Esophagus (tissue), 2 donors: ENCODE measurements around the gene ASB5. TPM values are rescaled to one million over a fixed set of nuclear protein-coding genes. Genes with fewer than 3 reads are reported as not detected.

Experiments
- H3K27ac ChIP-seq, 2 donors: one replicate each; pipeline ENCODE4 v1.5.1; 2013; ENCODE audit warnings: low read depth in 2 of 2, mild to moderate bottlenecking in 2 of 2, inconsistent platforms in 1 of 2, low read length in 1 of 2, moderate library complexity in 1 of 2
- H3K27me3 ChIP-seq, 2 donors: one replicate each; pipeline ENCODE4 v1.6.1; 2013; ENCODE audit warnings: low read length in 2 of 2, control low read depth in 1 of 2, mild to moderate bottlenecking in 1 of 2; ENCODE audit not compliant: insufficient read depth in 2 of 2, control insufficient read depth in 1 of 2
- H3K36me3 ChIP-seq, 2 donors: one replicate each; pipeline ENCODE4 v1.6.1; 2013; ENCODE audit warnings: low read length in 1 of 2; ENCODE audit not compliant: control insufficient read depth in 2 of 2, insufficient read depth in 2 of 2
- H3K4me1 ChIP-seq, 2 donors: one replicate each; pipeline ENCODE4 v1.6.1; 2013; ENCODE audit warnings: low read length in 1 of 2; ENCODE audit not compliant: control insufficient read depth in 2 of 2, insufficient read depth in 2 of 2
- H3K4me3 ChIP-seq, 2 donors: one replicate each; pipeline ENCODE4 v1.5.1; 2013; ENCODE audit warnings: low read length in 2 of 2, mild to moderate bottlenecking in 2 of 2, low read depth in 1 of 2, moderate library complexity in 1 of 2
- H3K9me3 ChIP-seq, 2 donors: one replicate each; pipeline ENCODE4 v1.6.1; 2013; ENCODE audit warnings: mild to moderate bottlenecking in 2 of 2, low read depth in 1 of 2, low read length in 1 of 2, moderate library complexity in 1 of 2; ENCODE audit not compliant: control insufficient read depth in 2 of 2, insufficient read depth in 1 of 2
- WGBS, 2 donors: extraction: QIAGEN DNeasy Blood & Tissue Kit; methylation state at CpG; one replicate each; pipeline ENCODE4 v1.1.7; 2013; 5-methylcytosine and 5-hydroxymethylcytosine counted together
- polyA plus RNA-seq, 2 donors: library from polyadenylated mRNA; stranded (reverse); fragments of 200-250 nt; gene quantifications; one replicate each; pipeline ENCODE4 v1.2.3, GENCODE V29; 2013
- donor health status: healthy with polysubstance abuse.
- donor health status: Bipolar disorder and iron deficiency.

Gene ASB5
- polyA plus RNA-seq, 2 donors = 0.94 to 2.1 TPM

DNA sequence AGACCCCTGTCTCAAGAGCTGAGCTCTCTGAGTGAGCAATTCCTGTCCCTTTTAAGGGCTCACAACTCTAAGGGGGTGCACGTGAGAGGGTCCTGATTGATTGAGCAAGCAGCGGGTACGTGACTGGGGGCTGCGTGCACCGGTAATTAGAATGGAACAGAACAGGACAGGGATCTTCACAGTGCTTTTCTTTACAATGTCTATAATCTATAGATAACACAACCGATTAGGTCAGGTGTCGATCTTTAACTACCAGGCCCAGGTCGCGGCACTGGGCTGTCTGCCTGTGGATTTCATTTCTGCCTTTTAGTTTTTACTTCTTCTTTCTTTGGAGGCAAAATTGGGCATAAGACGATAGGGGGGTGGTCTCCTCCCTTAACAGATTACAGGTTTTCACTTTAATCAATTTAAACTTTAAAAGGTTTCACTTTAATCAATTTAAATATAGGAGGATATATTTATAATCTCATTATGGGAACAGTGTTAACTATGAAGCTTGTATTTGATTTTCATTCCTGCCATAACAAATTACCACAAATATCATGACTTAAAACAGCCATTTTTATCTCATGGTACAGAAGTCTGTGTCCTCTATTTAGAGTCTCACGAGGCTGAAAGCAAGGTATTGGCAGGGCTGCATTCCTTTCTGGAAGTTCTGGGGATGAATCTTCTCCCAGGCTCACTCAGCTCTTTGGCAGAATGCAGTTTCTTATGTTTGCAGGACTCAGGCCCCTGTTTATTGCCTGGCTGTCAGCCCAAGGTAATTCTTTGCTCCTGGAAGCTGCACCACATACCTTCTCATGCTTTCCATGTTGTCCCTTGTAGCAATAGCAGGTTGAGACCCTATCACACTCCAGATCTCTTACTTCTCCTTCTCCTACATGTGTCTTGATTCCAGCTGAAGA is 78.9 kb downstream of the ASB5 start:
- no peaks in the 10 kb centered on the region for H3K27me3 ChIP-seq
- H3K4me1 ChIP-seq = no peaks in the 10 kb centered on the region
- 74 to 78% methylated on average over 11 of the region's 11 CpGs for WGBS, 2 donors
- no peak overlapping the region for H3K27ac ChIP-seq
- H3K9me3 ChIP-seq = no peaks in the 10 kb centered on the region
- no peak overlapping the region for H3K4me3 ChIP-seq
- no peaks in the 10 kb centered on the region for H3K36me3 ChIP-seq

DNA sequence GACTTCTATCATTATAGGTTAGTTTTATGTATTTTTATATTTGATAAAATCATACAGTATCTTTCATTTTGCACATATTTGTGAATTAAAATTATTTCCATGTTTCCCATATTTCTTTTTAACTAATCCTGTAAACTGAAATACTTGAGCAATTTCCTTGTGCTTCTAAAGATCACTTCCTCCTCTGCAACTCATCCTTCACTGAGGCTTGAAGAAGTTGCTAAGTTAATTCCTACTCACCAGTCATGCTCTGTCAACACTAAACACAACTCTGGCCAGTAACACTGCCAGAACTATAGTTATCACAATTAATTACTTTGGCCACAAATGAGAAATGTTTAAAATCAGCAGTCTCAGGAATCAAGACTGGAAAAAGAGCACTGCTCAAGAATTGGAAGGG is 80.4 kb downstream of the ASB5 start:
- H3K9me3 ChIP-seq = no peaks in the 10 kb centered on the region
- H3K36me3 ChIP-seq = no peaks in the 10 kb centered on the region
- H3K4me1 ChIP-seq = no peaks in the 10 kb centered on the region
- H3K27me3 ChIP-seq = no peaks in the 10 kb centered on the region
- no peak overlapping the region for H3K4me3 ChIP-seq
- H3K27ac ChIP-seq = no peak overlapping the region

DNA sequence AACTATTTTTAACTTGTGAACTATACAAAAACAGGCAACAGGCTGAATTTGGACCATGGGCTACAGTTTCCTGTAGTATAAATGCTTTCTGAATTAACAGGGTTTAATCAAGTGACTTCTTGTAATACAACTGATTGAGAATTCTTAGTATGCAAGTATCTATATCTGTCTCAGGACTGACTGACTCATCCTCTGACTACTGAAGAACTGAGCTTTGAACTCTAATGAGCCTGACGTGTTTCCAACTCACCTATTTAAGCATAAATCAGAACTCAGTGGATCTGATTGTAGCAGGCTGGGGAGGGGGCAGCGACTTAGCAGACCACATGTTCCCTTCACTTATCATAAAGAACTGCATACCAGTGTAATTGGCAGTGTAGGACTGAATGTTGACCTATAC is 81.4 kb downstream of the ASB5 start:
- no peaks in the 10 kb centered on the region for H3K4me1 ChIP-seq
- H3K27ac ChIP-seq = no peak overlapping the region
- no peaks in the 10 kb centered on the region for H3K27me3 ChIP-seq
- no peaks in the 10 kb centered on the region for H3K9me3 ChIP-seq
- WGBS, 2 donors = 67 to 73% methylated on average over 2 of the region's 2 CpGs
- no peak overlapping the region for H3K4me3 ChIP-seq
- no peaks in the 10 kb centered on the region for H3K36me3 ChIP-seq

DNA sequence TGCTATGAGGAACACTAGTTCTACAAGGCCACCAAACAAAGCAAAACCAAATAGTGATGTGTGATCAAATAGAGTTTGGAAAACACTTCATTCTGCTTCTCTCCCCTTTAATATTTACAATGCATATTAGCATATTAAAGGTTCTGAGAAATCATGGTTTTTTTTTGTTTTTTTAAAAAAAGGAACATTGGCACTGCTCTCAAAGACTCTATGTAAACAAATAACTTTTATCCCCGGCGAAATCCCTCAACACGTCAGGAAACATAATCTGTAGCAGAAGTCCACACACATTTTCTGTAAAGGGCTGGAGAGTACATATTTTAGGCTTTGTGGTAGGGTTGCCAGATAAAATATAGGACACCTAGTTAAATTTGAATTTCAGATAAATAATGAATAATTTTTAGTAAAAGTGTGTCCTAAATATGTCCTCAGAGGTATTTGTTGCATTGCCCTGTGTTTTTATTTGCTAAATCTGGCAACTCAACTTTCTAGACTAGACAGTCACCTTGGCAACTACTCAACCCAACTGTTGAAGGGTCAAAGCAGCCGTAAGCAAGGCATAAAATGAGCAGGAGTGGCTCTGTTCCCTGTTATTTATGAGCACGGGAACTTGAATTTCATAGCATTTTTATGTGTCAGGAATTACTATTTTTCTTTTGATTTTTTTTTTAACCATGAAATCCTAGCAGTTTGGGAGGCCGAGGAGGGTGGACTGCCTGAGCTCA is 82.2 kb downstream of the ASB5 start:
- Histone ChIP-seq H3K27ac (no peak overlapping the region), H3K27me3 (no peaks in the 10 kb centered on the region), H3K4me1 (no peaks in the 10 kb centered on the region), H3K4me3 (no peak overlapping the region), H3K36me3 (no peaks in the 10 kb centered on the region), H3K9me3 (no peaks in the 10 kb centered on the region)
- 52 to 54% methylated on average over 6 of the region's 6 CpGs for WGBS, 2 donors

DNA sequence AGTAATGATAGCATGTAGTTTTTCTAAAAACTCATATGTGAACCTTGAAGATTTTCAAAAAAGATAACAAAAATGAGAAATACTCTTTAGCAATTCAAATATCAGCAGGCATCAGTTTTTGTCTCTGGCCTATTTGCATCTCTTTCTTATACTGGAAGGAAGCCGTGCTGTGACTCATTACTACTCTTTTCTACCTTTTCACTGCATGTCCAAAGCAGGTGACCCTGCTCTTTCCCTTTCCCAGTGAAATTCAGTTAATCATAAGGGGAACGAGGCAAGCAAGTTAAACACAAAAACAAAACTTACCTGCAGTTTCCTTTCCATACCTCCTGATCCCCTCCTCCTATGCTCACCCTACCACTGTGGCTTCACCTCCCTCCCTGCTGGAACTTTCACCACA is 83.0 kb downstream of the ASB5 start:
- H3K4me3 ChIP-seq = no peak overlapping the region
- H3K9me3 ChIP-seq = no peaks in the 10 kb centered on the region
- H3K4me1 ChIP-seq = no peaks in the 10 kb centered on the region
- H3K27me3 ChIP-seq = no peaks in the 10 kb centered on the region
- no peaks in the 10 kb centered on the region for H3K36me3 ChIP-seq
- WGBS, 2 donors = 55 to 64% methylated on average over 2 of the region's 2 CpGs
- no peak overlapping the region for H3K27ac ChIP-seq

DNA sequence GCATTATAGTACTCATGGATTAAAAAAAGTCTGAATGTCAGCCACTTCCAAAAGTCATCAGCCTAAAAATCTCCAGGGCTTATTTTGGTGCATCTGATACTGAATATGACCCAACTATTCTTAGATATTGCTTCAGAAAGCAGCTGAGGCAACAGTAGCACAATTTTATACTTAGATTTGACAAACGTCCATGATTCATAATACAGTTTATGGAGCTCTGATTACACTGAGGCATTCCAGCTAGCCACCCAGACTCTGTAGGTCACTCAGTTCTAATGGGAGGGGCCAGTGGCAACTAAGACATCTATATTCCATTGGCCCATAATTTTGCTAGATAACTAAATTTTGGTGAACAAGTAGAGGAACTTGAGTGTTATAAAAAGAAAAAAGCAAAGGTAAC is 84.0 kb downstream of the ASB5 start:
- 32 to 35% methylated on average over 1 of the region's 1 CpG for WGBS, 2 donors
- H3K27ac ChIP-seq = no peak overlapping the region

More for the DNA sequence above, 84.0 kb downstream of the ASB5 start:
- Histone ChIP-seq H3K27me3 (no peaks in the 10 kb centered on the region), H3K4me3 (no peak overlapping the region), H3K36me3 (no peaks in the 10 kb centered on the region), H3K4me1 (no peaks in the 10 kb centered on the region), H3K9me3 (no peaks in the 10 kb centered on the region)

Other genes with a start within 250 kb of the ASB5 start
- gene WDR17, start 203.4 kb downstream of the ASB5 start, polyA plus RNA-seq = under 1 TPM; 0.20 to 0.22 TPM
- under 1 TPM in 1 of 2 donors, not detected in 1; 0.06 TPM for gene SPATA4, start 73.6 kb downstream of the ASB5 start, polyA plus RNA-seq
- gene SPCS3, start 50.7 kb upstream of the ASB5 start, polyA plus RNA-seq = 10 to 100 TPM; 16.7 to 19.7 TPM